SU-DHL-6 (cell line): ENCODE measurements around the gene SCYGR1.

Experiments
- H2AFZ ChIP-seq: fragments of 200-600 bp; sonication (generic); 2 replicates; pipeline ENCODE4 v1.6.1; 2014; ENCODE audit warnings: low read depth, mild to moderate bottlenecking, moderate library complexity, mixed read lengths, antibody characterized with exemption, low read length; ENCODE audit not compliant: severe bottlenecking
- H3F3A ChIP-seq: fragments of 200-600 bp; shearing (Covaris generic); 2 replicates; pipeline ENCODE4 v1.6.0; 2016; ENCODE audit warnings: antibody characterized with exemption, mild to moderate bottlenecking; ENCODE audit not compliant: insufficient read depth
- H3K27ac ChIP-seq: fragments of 200-600 bp; sonication (generic); 2 replicates; pipeline ENCODE4 v1.5.1; 2016; ENCODE audit warnings: low read depth, mild to moderate bottlenecking, low read length, moderate library complexity, mixed read lengths
- H3K27me3 ChIP-seq: fragments of 200-600 bp; sonication (generic), shearing (Covaris generic); 2 replicates; pipeline ENCODE4 v1.6.0; 2014; ENCODE audit warnings: mild to moderate bottlenecking, low read length
- H3K36me3 ChIP-seq: fragments of 200-600 bp; sonication (generic); 2 replicates; pipeline ENCODE4 v1.6.1; 2014; ENCODE audit warnings: mild to moderate bottlenecking, low read length, mixed read lengths
- H3K4me2 ChIP-seq: fragments of 300-600, 200-600 bp; shearing (Covaris generic), sonication (generic); 2 replicates; pipeline ENCODE4 v1.6.0; 2014; ENCODE audit warnings: low read length, low read depth, mild to moderate bottlenecking; ENCODE audit not compliant: poor library complexity, severe bottlenecking
- H3K4me3 ChIP-seq: fragments of 200-600 bp; sonication (generic); 2 replicates; pipeline ENCODE4 v1.5.1; 2014; ENCODE audit warnings: antibody characterized with exemption, low read length, mild to moderate bottlenecking, mixed read lengths; ENCODE audit not compliant: insufficient read depth, poor library complexity, severe bottlenecking
- H3K79me2 ChIP-seq: fragments of 200-600 bp; sonication (generic); 2 replicates; pipeline ENCODE4 v1.6.1; 2014; ENCODE audit warnings: mild to moderate bottlenecking, low read length, moderate library complexity; ENCODE audit not compliant: insufficient read depth
- H3K9ac ChIP-seq: fragments of 200-600 bp; sonication (generic); 2 replicates; pipeline ENCODE4 v1.7.0; 2014; ENCODE audit warnings: mild to moderate bottlenecking, low read length
- H3K9me2 ChIP-seq: fragments of 200-600 bp; sonication (generic); replicated peaks from 2 replicates; pipeline ENCODE4 v1.6.1; 2014; ENCODE audit warnings: low read length; ENCODE audit not compliant: insufficient read depth
- H3K9me3 ChIP-seq: fragments of 200-600 bp; sonication (generic); 2 replicates; pipeline ENCODE4 v1.6.1; 2014; ENCODE audit warnings: low read length, mixed read lengths; ENCODE audit not compliant: insufficient read depth
- H4K20me1 ChIP-seq: fragments of 200-600 bp; sonication (generic); 2 replicates; pipeline ENCODE4 v1.6.1; 2014; ENCODE audit warnings: low read depth, mild to moderate bottlenecking, antibody characterized with exemption, low read length, moderate library complexity, mixed read lengths
- EZH2phosphoT487 ChIP-seq: fragments of 200-600 bp; sonication (generic), shearing (Covaris generic); conservative IDR thresholded peaks from 2 replicates; pipeline ENCODE4 v1.6.1; 2018; ENCODE audit warnings: mild to moderate bottlenecking, antibody characterized with exemption, low read length, moderate library complexity, mixed read lengths
- TF ChIP-seq, protein P1 (sequence below): fragments of 200-600 bp; sonication (generic); IDR thresholded peaks from one replicate; pipeline ENCODE4 v1.5.1; 2017; ENCODE audit warnings: antibody characterized with exemption, mild to moderate bottlenecking, low read length, moderate library complexity; ENCODE audit not compliant: insufficient read depth, poor library complexity, severe bottlenecking

Gene SCYGR1

DNA sequence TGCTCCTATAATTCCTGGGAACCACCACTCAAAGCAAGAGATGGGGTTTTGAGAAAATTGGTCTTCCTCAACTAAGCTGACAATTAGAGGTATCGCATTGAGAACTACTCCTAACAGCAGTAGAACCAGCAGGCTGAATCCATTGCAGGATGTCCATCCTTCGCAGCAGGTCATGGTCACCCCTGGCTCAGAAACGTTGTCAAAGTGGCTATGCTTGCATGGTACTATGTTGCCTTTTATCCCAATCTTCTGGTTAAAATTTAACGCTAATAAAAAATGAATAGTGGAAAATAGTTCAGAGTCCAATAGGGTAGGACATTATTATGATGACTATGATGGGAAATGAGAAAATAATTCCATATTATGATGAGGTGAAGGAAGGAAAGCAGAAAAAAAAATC is 8.7 kb downstream of the SCYGR1 start, which contains the start of gene TM4SF20:
TM4SF20 (minus strand) TSS at position 212 of the 400 bp plus-strand sequence; CDS start at position 174, 38 bp downstream.
- no peaks in the 10 kb centered on the region for H3K36me3 ChIP-seq
- no peaks in the 10 kb centered on the region for H3K9me3 ChIP-seq
- no peaks in the 10 kb centered on the region for H4K20me1 ChIP-seq
- H3K4me2 ChIP-seq: no peak within 1 kb of the TSS
- H3K27me3 ChIP-seq: no peaks in the 10 kb centered on the region
- H3K27ac ChIP-seq: no peak within 1 kb of the TSS
- no peak within 1 kb of the TSS for H3K4me3 ChIP-seq
- TF ChIP-seq EZH2phosphoT487: no peak
- TF ChIP-seq, protein P1, sequence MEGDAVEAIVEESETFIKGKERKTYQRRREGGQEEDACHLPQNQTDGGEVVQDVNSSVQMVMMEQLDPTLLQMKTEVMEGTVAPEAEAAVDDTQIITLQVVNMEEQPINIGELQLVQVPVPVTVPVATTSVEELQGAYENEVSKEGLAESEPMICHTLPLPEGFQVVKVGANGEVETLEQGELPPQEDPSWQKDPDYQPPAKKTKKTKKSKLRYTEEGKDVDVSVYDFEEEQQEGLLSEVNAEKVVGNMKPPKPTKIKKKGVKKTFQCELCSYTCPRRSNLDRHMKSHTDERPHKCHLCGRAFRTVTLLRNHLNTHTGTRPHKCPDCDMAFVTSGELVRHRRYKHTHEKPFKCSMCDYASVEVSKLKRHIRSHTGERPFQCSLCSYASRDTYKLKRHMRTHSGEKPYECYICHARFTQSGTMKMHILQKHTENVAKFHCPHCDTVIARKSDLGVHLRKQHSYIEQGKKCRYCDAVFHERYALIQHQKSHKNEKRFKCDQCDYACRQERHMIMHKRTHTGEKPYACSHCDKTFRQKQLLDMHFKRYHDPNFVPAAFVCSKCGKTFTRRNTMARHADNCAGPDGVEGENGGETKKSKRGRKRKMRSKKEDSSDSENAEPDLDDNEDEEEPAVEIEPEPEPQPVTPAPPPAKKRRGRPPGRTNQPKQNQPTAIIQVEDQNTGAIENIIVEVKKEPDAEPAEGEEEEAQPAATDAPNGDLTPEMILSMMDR: no peak
- H3F3A ChIP-seq: no peaks in the 10 kb centered on the region
- no peaks in the 10 kb centered on the region for H3K9me2 ChIP-seq
- no peaks in the 10 kb centered on the region for H3K79me2 ChIP-seq
- H2AFZ ChIP-seq: no peak within 1 kb of the TSS
- no peak within 1 kb of the TSS for H3K9ac ChIP-seq

DNA sequence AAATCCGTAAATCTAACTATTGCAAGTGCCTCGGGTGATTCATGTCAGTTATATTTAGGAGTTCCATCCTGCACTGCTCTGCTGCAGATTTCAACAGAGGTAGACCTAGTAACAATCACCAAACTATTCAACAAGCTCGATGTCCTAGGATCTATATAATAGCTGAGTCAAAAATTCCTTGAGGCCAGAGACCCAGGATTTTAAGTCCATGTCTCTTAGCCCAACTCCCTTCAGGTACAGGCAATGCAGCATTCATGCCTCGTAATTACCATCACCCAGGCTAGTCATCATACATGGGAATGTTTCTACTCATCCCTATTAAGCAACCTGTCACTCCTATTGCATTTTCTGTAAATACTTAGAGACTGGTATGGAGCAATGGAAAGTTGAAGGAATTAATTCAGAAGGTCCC is 9.4 kb downstream of the SCYGR1 start:
- no peak overlapping the region for H2AFZ ChIP-seq

DNA sequence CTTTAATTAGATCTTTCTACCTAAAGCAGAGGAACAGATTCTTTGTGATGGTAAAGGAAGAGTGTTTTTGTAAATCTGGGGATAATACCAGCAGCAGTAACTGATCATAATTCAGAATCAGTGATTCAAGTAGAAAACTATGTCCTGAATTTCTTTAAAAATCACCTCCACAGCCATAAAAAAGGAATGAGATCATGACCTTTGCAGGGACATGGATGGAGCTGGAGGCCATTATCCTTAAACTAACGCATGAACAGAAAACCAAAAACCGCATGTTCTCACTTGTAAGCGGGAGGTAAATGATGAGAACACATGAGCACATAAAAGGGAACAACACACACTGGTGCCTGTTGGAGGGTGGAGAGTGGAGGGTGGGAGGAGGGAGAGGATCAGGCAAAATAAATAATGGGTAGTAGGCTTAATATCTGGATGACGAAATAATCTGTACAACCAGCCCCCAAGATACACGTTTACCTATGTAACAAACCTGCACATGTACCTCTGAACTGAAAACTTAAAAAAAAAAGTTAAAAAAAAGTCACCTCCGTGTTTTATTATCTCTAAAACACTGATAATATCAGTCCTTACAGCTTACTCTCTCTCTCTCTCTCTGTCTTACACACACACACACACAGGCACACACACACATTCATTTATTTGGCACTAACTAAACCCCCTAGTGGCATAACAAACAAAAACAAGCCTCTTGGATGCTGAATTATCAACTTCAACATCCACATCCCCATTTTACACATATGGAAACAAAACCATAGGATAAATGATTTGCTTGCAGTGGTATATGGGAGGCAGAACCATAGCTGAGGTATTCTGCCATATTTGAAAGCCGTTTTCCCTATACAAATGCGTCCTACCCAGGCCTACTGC is 10.0 kb downstream of the SCYGR1 start:
- no peaks in the 10 kb centered on the region for H3K79me2 ChIP-seq
- H2AFZ ChIP-seq: no peak overlapping the region
- H3K27me3 ChIP-seq: no peaks in the 10 kb centered on the region
- TF ChIP-seq EZH2phosphoT487: no peak
- TF ChIP-seq, protein P1: no peak
- no peak overlapping the region for H3K27ac ChIP-seq
- no peak overlapping the region for H3K4me2 ChIP-seq
- H3K9ac ChIP-seq: no peak overlapping the region
- H3K36me3 ChIP-seq: no peaks in the 10 kb centered on the region
- no peak overlapping the region for H3K4me3 ChIP-seq
- no peaks in the 10 kb centered on the region for H4K20me1 ChIP-seq
- H3K9me3 ChIP-seq: no peaks in the 10 kb centered on the region
- H3F3A ChIP-seq: no peaks in the 10 kb centered on the region
- H3K9me2 ChIP-seq: no peaks in the 10 kb centered on the region

More for the DNA sequence above, 9.4 kb downstream of the SCYGR1 start:
- no peak overlapping the region for H3K9ac ChIP-seq
- H3K4me3 ChIP-seq: no peak overlapping the region
- H3F3A ChIP-seq: no peaks in the 10 kb centered on the region
- no peaks in the 10 kb centered on the region for H3K79me2 ChIP-seq
- H3K27ac ChIP-seq: no peak overlapping the region
- no peak for TF ChIP-seq EZH2phosphoT487
- TF ChIP-seq, protein P1: no peak
- H3K9me2 ChIP-seq: no peaks in the 10 kb centered on the region
- H3K4me2 ChIP-seq: no peak overlapping the region
- H3K36me3 ChIP-seq: no peaks in the 10 kb centered on the region
- H3K9me3 ChIP-seq: no peaks in the 10 kb centered on the region
- no peaks in the 10 kb centered on the region for H3K27me3 ChIP-seq
- H4K20me1 ChIP-seq: no peaks in the 10 kb centered on the region
